ENCODE measurements around the gene RPL14. TPM values are rescaled to one million over a fixed set of nuclear protein-coding genes. Genes with fewer than 3 reads are reported as not detected.
A peak's percentile ranks its signal among the peaks of the same experiment; 100 is the strongest.

Gene RPL14
- total and polyA plus RNA-seq, 2 of the 13 experiments (the other 11 are each of a cell fraction or from before 2014, with no cell fraction given) = 502 to 1,291 TPM

GRCh38 chr3:40452876-40453730 lies 4.0 kb upstream of the RPL14 start (continued):
- no peak for TF ChIP-seq NFAT5 (CRISPR knock-in tag; IDR thresholded peaks at IDR 0.05)
- TF ChIP-seq ZNF772 (CRISPR knock-in tag; IDR thresholded peaks at IDR 0.05) = peak; percentile 67; the same call in 1 of the 2 replicates
- TF ChIP-seq SUZ12 (IDR thresholded peaks at IDR 0.05; ENCODE audit: low read depth, low read length) = no peak
- TF ChIP-seq CAMTA2 (CRISPR knock-in tag; IDR thresholded peaks at IDR 0.05; ENCODE audit: borderline replicate concordance) = no peak; the same call in 1 of the 2 replicates
- no peak for TF ChIP-seq RBFOX2 (IDR thresholded peaks at IDR 0.05; ENCODE audit: low read depth, low read length)
- TF ChIP-seq THAP8 (CRISPR knock-in tag; IDR thresholded peaks at IDR 0.05; ENCODE audit: borderline replicate concordance) = no peak; the same call in 1 of the 2 replicates
- peak; percentile 99 for TF ChIP-seq ATF2 (CRISPR knock-in tag; IDR thresholded peaks at IDR 0.05)
- no peak for TF ChIP-seq RBM39 (IDR thresholded peaks at IDR 0.05; ENCODE audit: low read depth, low read length, poor library complexity, severe bottlenecking)
- TF ChIP-seq ZNF362 (CRISPR knock-in tag; IDR thresholded peaks at IDR 0.05; ENCODE audit: borderline replicate concordance) = 0 out of 2 replicates have a peak, but pooled peaks have one; percentile 19
- TF ChIP-seq ZNF280B (CRISPR knock-in tag; IDR thresholded peaks at IDR 0.05; ENCODE audit: borderline replicate concordance) = peak; percentile 95
- TF ChIP-seq LBX2 (CRISPR knock-in tag; IDR thresholded peaks at IDR 0.05; ENCODE audit: borderline replicate concordance) = no peak
- TF ChIP-seq ZNF350 (CRISPR knock-in tag; IDR thresholded peaks at IDR 0.05; ENCODE audit: borderline replicate concordance, low read depth) = peak; percentile 93
- peak; percentile 35 for TF ChIP-seq ELF3 (CRISPR knock-in tag; IDR thresholded peaks at IDR 0.05)
- 0 out of 2 replicates have a peak, but pooled peaks have one; percentile 51 for TF ChIP-seq KLF6 (CRISPR knock-in tag; IDR thresholded peaks at IDR 0.05)
- TF ChIP-seq PHF20 (CRISPR knock-in tag; IDR thresholded peaks at IDR 0.05) = peak; percentile 85
- no peak for TF ChIP-seq DDIT3 (CRISPR knock-in tag; IDR thresholded peaks at IDR 0.05)
